HepG2 (cell line): Measurements from ENCODE around the gene NRG3. TPM values are rescaled to one million over a fixed set of nuclear protein-coding genes. Genes with fewer than 3 reads are reported as not detected.

Experiments
- ATAC-seq: fragments of 200-7000 bp; cut with Tn5 transposase; 3 replicates; pipeline ENCODE4 v1.9.1; 2020; ENCODE audit warnings: mild to moderate bottlenecking, moderate library complexity
- BruUV-seq: library from RNA; stranded (reverse); fragments of 400-500 nt; replicated peaks from 2 replicates; lab custom pipeline; 2021; lab: Mats Ljungman, UMichigan
- CTCF ChIA-PET: fragments of 300-600 bp; formaldehyde crosslinking; extraction: SDS; loops from one replicate; lab custom pipeline; 2021; ENCODE audit warnings: low total read pairs, inconsistent platforms, low intra/inter-chr PET ratio; lab: Yijun Ruan, JAX
- POLR2A ChIA-PET: fragments of 350-600 bp; sonication (Branson Sonifier 250); formaldehyde crosslinking; loops from one replicate; lab custom pipeline; 2020; ENCODE audit warnings: antibody characterized with exemption, inconsistent platforms; lab: Yijun Ruan, JAX
- DNase-seq: peaks from one replicate; pipeline ENCODE4 v3.0.0-alpha.2; 2015; ENCODE audit warnings: low spot score
- FAIRE-seq: peaks from 3 replicates; lab custom pipeline; 2011; peaks lifted over from hg19 to GRCh38; lab: Jason Lieb, UNC
- H2AFZ ChIP-seq: one replicate; pipeline ENCODE4 v1.6.1; 2011; ENCODE audit warnings: low read length, inconsistent platforms
- H3K27ac ChIP-seq: fragments of 300-600 bp; 3 replicates; pipeline ENCODE4 v1.8.0; 2011; ENCODE audit warnings: mixed run types, mild to moderate bottlenecking, mixed read lengths, low read length, inconsistent platforms; ENCODE audit not compliant: insufficient read depth; ENCODE audit errors: extremely low read length
- H3K27me3 ChIP-seq, 2 experiments: fragments of 200-600 bp in 1 of 2; 2 replicates in 1 of 2; 3 replicates in 1 of 2; pipeline versions ENCODE4 v1.6.0 to v1.8.0; 2011; ENCODE audit warnings: low read length in 2 of 2, mild to moderate bottlenecking in 2 of 2, moderate library complexity in 2 of 2, inconsistent platforms in 1 of 2; ENCODE audit not compliant: insufficient read depth in 2 of 2, control insufficient read depth in 1 of 2
- H3K36me3 ChIP-seq, 2 experiments: fragments of 200-600 bp in 1 of 2; replicated peaks in 1 of 2; 2 replicates in 1 of 2; 3 replicates in 1 of 2; pipeline versions ENCODE4 v1.5.1 to v1.8.0; 2011; ENCODE audit warnings: low read length in 2 of 2, inconsistent platforms in 1 of 2; ENCODE audit not compliant: insufficient read depth in 2 of 2, control insufficient read depth in 1 of 2
- H3K4me1 ChIP-seq: 2 replicates; pipeline ENCODE4 v1.5.1; 2012; ENCODE audit warnings: low read length, inconsistent platforms; ENCODE audit not compliant: insufficient read depth
- H3K4me2 ChIP-seq: 2 replicates; pipeline ENCODE4 v1.6.0; 2011; ENCODE audit warnings: low read depth, low read length, inconsistent platforms
- H3K4me3 ChIP-seq, 3 experiments: fragments of 200-600 bp in 1 of 3; sonication (generic), shearing (Covaris generic) in 1 of 3; replicated peaks in 1 of 3; 2 replicates each; pipeline ENCODE4 v1.5.1; 2011 to 2016; ENCODE audit warnings: low read length in 3 of 3, inconsistent platforms in 2 of 3, low read depth in 2 of 3, mild to moderate bottlenecking in 2 of 3, control low read depth in 1 of 3, mixed read lengths in 1 of 3; ENCODE audit not compliant: insufficient read depth in 1 of 3
- H3K79me2 ChIP-seq: one replicate; pipeline ENCODE4 v1.6.1; 2011; ENCODE audit warnings: low read length, inconsistent platforms; ENCODE audit not compliant: insufficient read depth
- H3K9ac ChIP-seq: 2 replicates; pipeline ENCODE4 v1.6.0; 2011; ENCODE audit warnings: mild to moderate bottlenecking, low read depth, low read length, inconsistent platforms; ENCODE audit not compliant: insufficient read depth
- H3K9me3 ChIP-seq: 2 replicates; pipeline ENCODE4 v1.5.1; 2012; ENCODE audit warnings: mild to moderate bottlenecking, low read length
- H4K20me1 ChIP-seq: 2 replicates; pipeline ENCODE4 v1.6.0; 2011; ENCODE audit warnings: inconsistent platforms, mild to moderate bottlenecking, low read length, moderate library complexity; ENCODE audit not compliant: insufficient read depth
- CBX1 ChIP-seq: IDR thresholded peaks from one replicate; pipeline ENCODE4 v1.6.1; 2016; ENCODE audit warnings: antibody characterized with exemption, low read depth
- CENPT ChIP-seq: sonication (generic); formaldehyde crosslinking; IDR thresholded peaks from 2 replicates; pipeline ENCODE4 v1.8.0; 2022; ENCODE audit warnings: low read depth, mild to moderate bottlenecking, moderate library complexity, missing genetic modification reagents
- ETV6 ChIP-seq: sonication (generic); formaldehyde crosslinking; conservative IDR thresholded peaks from 2 replicates; pipeline ENCODE4 v1.4.0; 2020; ENCODE audit warnings: missing genetic modification reagents
- MAFF ChIP-seq: IDR thresholded peaks from 2 replicates; pipeline ENCODE4 v1.6.1; 2011; ENCODE audit warnings: low read depth, low read length, improper control_type of control experiment
- MAFK ChIP-seq, 2 experiments: IDR thresholded peaks in 1 of 2; conservative IDR thresholded peaks in 1 of 2; 2 replicates each; pipeline ENCODE4 v1.6.1; 2011; ENCODE audit warnings: improper control_type of control experiment in 2 of 2, low read length in 2 of 2
- MBD4 ChIP-seq: IDR thresholded peaks from 2 replicates; pipeline ENCODE4 v1.6.1; 2012; ENCODE audit warnings: low read length, inconsistent platforms, borderline replicate concordance
- NAIF1 ChIP-seq: sonication (generic); formaldehyde crosslinking; IDR thresholded peaks from 2 replicates; pipeline ENCODE4 v1.5.0; 2020; ENCODE audit warnings: mild to moderate bottlenecking, missing genetic modification reagents, borderline replicate concordance
- NFE2L1 ChIP-seq: sonication (generic); formaldehyde crosslinking; IDR thresholded peaks from 2 replicates; pipeline ENCODE4 v1.4.0; 2020; ENCODE audit warnings: missing genetic modification reagents, mild to moderate bottlenecking, borderline replicate concordance
- REL ChIP-seq: sonication (generic); formaldehyde crosslinking; conservative IDR thresholded peaks from 2 replicates; pipeline ENCODE4 v1.8.0; 2022; ENCODE audit warnings: mild to moderate bottlenecking, missing genetic modification reagents, moderate library complexity
- RFX1 ChIP-seq: fragments of 450-650 bp; IDR thresholded peaks from 2 replicates; pipeline ENCODE4 v1.6.1; 2017
- ZNF282 ChIP-seq: fragments of 450-650 bp; IDR thresholded peaks from 2 replicates; pipeline ENCODE4 v1.6.1; 2018; ENCODE audit not compliant: partially characterized antibody
- ZNF317 ChIP-seq: sonication (generic); formaldehyde crosslinking; IDR thresholded peaks from 2 replicates; pipeline ENCODE4 v1.5.0; 2020; ENCODE audit warnings: mild to moderate bottlenecking, missing genetic modification reagents
- ZNF615 ChIP-seq: sonication (generic); formaldehyde crosslinking; IDR thresholded peaks from 2 replicates; pipeline ENCODE4 v1.5.0; 2020; ENCODE audit warnings: mild to moderate bottlenecking, missing genetic modification reagents, borderline replicate concordance
- ZNF747 ChIP-seq: sonication (generic); formaldehyde crosslinking; IDR thresholded peaks from 2 replicates; pipeline ENCODE4 v1.8.1; 2023; ENCODE audit warnings: missing genetic modification reagents, mild to moderate bottlenecking, borderline replicate concordance
- ZNF891 ChIP-seq: sonication (generic); formaldehyde crosslinking; IDR thresholded peaks from 2 replicates; pipeline ENCODE4 v1.5.0; 2020; ENCODE audit warnings: mild to moderate bottlenecking, missing genetic modification reagents
- WGBS: methylation state at CpG from one replicate; pipeline ENCODE4 v1.1.6; 2017; ENCODE audit warnings: low lambda C conversion rate; 5-methylcytosine and 5-hydroxymethylcytosine counted together
- in situ Hi-C: cut with HindIII; loops from 2 replicates; pipeline ENCODE4 v1.10.0; 2017; ENCODE audit warnings: low pct_unique_long_range_greater_than_20kb; ENCODE audit not compliant: extremely low pct_ligation_motif_present
- intact Hi-C: fragments of 100-400 bp; cut with micrococcal nuclease; formaldehyde crosslinking; loops from one replicate; pipeline ENCODE4 v1.10.0; 2022; ENCODE audit not compliant: unreplicated experiment
- polyA plus RNA-seq, 8 experiments: library from polyadenylated mRNA; depleted of rRNA in 3 of 8; stranded (reverse) in 7 of 8; unstranded in 1 of 8; fragments of >200 nt; fragmentation: Illumina TruSeq in 4 of 8; extraction: Trizol in 4 of 8; gene quantifications; 2 replicates each; pipeline versions ENCODE4 v1.2.1 to v1.2.3, GENCODE V29; 2011 to 2016; ENCODE audit warnings: low read depth in 4 of 8, missing spikeins in 1 of 8, mixed read lengths in 1 of 8; ENCODE audit not compliant: insufficient read depth in 1 of 8
- total RNA-seq, 5 experiments: library from RNA; depleted of rRNA; stranded (reverse); fragments of >200 nt; fragmentation: Illumina TruSeq; extraction: Trizol; gene quantifications; 2 replicates each; pipeline ENCODE4 v1.2.3, GENCODE V29; 2016; ENCODE audit warnings: low read depth in 1 of 5
- TF ChIP-seq, protein P1 (sequence below): sonication (generic); formaldehyde crosslinking; IDR thresholded peaks from 2 replicates; pipeline ENCODE4 v1.4.0; 2020; ENCODE audit warnings: mild to moderate bottlenecking, missing genetic modification reagents

The NRG3 gene
- total and polyA plus RNA-seq, 2 of the 13 experiments (the other 11 are each of a cell fraction or from before 2014, with no cell fraction given), result not detected

DNA sequence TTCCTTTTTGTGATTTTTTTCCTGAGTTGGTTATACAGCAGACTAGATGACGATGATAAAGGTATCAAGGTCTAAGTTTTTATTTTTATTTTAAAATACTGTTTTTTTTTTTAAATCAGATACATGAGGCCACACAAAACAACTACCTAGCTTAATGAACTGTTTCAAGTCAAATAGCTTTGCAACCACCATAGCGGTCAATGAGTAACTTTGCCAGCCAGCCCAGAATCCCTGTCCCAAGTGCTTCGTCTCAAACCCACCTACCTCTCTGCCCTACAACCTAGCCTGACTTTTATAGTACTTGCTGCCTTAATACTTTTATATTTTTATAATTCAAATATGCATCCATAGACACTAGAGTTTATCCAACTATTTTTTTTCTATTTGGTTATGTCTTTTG is 676.5 kb downstream of the NRG3 start:
- POLR2A ChIA-PET, result no interaction called here
- intact Hi-C loops, result no loop called here
- Histone ChIP-seq H3K79me2 (no peaks in the 10 kb centered on the region), H3K9ac (no peak overlapping the region), H3K4me2 (no peak overlapping the region), H2AFZ (no peak overlapping the region), H4K20me1 (no peaks in the 10 kb centered on the region), H3K4me3 (no peak overlapping the region), H3K27me3 (no peaks in the 10 kb centered on the region), H3K36me3 (no peaks in the 10 kb centered on the region), H3K4me1 (no peaks in the 10 kb centered on the region), H3K9me3 (peaks cover 88% of the 10 kb centered on the region), H3K27ac (no peak overlapping the region)
- TF ChIP-seq, protein P1, sequence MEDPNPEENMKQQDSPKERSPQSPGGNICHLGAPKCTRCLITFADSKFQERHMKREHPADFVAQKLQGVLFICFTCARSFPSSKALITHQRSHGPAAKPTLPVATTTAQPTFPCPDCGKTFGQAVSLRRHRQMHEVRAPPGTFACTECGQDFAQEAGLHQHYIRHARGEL (CRISPR knock-in tag), result no peak
- TF ChIP-seq ETV6 (CRISPR knock-in tag) (no peak), MBD4 (no peak), ZNF891 (CRISPR knock-in tag) (no peak), REL (CRISPR knock-in tag) (no peak), ZNF747 (CRISPR knock-in tag) (no peak), ZNF317 (CRISPR knock-in tag) (no peak), ZNF282 (no peak), NFE2L1 (CRISPR knock-in tag) (no peak), RFX1 (no peak)
- CTCF ChIA-PET, result no interaction called here
- 28% methylated on average over 3 of the region's 3 CpGs for WGBS
- BruUV-seq, result no TSS peak
- ATAC-seq, result no peak
- in situ Hi-C loops, result no loop called here
- no peak for FAIRE-seq
- no peak for DNase-seq

DNA sequence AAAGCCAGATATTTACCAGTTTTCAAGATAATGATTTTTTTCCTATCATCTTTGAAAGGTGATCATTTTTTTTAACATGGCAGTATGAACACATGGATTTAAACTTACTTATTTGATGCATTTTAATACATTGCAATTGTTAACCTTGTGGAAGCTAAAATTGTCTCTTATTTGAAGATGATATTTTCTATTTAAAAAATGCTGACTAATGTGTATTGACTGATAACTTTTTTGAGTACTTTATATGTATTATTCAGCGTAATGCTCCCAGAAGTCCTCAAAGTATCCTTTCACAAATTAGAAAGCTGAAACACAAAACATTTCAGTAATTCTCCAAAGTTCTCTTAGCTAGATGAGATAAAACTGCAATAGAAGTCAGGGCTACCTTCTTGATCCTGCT is 677.3 kb downstream of the NRG3 start:
- no peak overlapping the region for H3K4me2 ChIP-seq
- TF ChIP-seq NAIF1 (CRISPR knock-in tag), result no peak
- TF ChIP-seq ZNF615 (CRISPR knock-in tag), result no peak
- TF ChIP-seq MAFK (conservative IDR thresholded peaks at IDR 0.05 in 1 of 2, IDR thresholded peaks at IDR 0.05 in 1 of 2; ENCODE audit: low read length in 2 of 2), result peak; percentile 84 to 95
- no peak for TF ChIP-seq CENPT (CRISPR knock-in tag)
- no peak for TF ChIP-seq CBX1
- TF ChIP-seq MAFF, result peak; percentile 90
- TF ChIP-seq, all 625 proteins: peak for 2
- Histone ChIP-seq H3K79me2 (no peaks in the 10 kb centered on the region), H3K27me3 (no peaks in the 10 kb centered on the region), H3K4me3 (no peak overlapping the region), H3K9ac (no peak overlapping the region), H3K27ac (no peak overlapping the region), H2AFZ (no peak overlapping the region), H3K4me1 (no peaks in the 10 kb centered on the region), H3K9me3 (peaks cover 92% of the 10 kb centered on the region), H4K20me1 (no peaks in the 10 kb centered on the region), H3K36me3 (no peaks in the 10 kb centered on the region)
- intact Hi-C loops (no loop called here), in situ Hi-C loops (no loop called here)
- ChIA-PET CTCF (no interaction called here), POLR2A (no interaction called here)
- no TSS peak for BruUV-seq
- 73% methylated on average over 1 of the region's 1 CpG for WGBS
- DNase-seq (no peak), FAIRE-seq (no peak), ATAC-seq (no peak)
